ENCODE data around the gene SPATA6. TPM values are rescaled to one million over a fixed set of nuclear protein-coding genes. Genes with fewer than 3 reads are reported as not detected.

Gene SPATA6
- total and polyA plus RNA-seq, 9 donors = 7.9 to 48.3 (median 35.6) TPM

DNA sequence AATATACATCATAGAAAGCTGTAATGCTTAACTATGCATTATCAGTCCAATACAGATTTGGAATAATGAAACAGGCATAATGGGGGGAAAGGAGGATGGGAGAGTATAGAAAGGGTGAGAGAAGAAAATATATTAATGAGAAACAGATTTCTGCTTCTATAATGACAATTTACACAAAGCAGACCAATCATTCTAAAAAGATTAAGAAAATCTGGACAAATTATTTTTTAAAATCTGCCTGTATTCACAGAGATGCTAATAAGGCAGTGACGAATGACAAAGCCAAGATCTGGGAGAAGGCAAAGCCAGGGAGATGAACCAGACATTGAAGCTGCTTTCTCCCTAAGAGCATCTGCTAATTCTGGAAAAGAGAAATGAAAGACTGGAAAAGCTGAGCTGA lies 50.0 kb downstream of the SPATA6 start:
- Histone ChIP-seq H3K27me3 (no peaks in the 10 kb centered on the region), H3K36me3 (no peaks in the 10 kb centered on the region), H3K9me3 (no peaks in the 10 kb centered on the region), H3K4me3 (no peak overlapping the region), H3K27ac (no peak overlapping the region), H3K4me1 (ENCODE audit: insufficient read depth) (no peaks in the 10 kb centered on the region)
- intact Hi-C loops (cut with DNase I) = no loop called here
- TF ChIP-seq POLR2A (IDR thresholded peaks at IDR 0.05) (no peak), EP300 (IDR thresholded peaks at IDR 0.05) (no peak)
- no peak for DNase-seq
- 65 to 95% (median 86%) methylated on average over 1 of the region's 1 CpG for WGBS, 3 donors

DNA sequence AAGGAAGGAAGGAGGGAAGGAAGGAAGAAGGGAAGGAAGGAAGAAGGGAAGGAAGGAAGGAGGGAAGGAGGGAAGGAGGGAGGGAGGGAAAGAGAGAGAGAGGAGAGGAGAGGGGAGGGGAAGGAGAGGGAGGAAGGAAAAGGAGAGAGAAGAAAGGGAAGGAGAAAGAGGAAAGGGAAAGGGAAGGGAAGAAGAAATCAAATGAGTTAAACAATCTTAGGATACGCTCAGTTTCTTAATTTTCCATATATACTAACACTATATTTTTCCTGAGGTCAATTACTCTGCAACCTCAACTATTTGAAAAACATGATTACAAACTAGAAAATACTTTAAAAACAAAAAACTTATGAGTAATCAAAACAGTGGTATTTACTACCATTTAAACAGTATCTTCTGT lies 53.3 kb downstream of the SPATA6 start:
- no peaks in the 10 kb centered on the region for H3K4me1 ChIP-seq (ENCODE audit: insufficient read depth)
- DNase-seq = no peak
- no peaks in the 10 kb centered on the region for H3K36me3 ChIP-seq
- H3K27me3 ChIP-seq = no peaks in the 10 kb centered on the region
- TF ChIP-seq, protein P1, sequence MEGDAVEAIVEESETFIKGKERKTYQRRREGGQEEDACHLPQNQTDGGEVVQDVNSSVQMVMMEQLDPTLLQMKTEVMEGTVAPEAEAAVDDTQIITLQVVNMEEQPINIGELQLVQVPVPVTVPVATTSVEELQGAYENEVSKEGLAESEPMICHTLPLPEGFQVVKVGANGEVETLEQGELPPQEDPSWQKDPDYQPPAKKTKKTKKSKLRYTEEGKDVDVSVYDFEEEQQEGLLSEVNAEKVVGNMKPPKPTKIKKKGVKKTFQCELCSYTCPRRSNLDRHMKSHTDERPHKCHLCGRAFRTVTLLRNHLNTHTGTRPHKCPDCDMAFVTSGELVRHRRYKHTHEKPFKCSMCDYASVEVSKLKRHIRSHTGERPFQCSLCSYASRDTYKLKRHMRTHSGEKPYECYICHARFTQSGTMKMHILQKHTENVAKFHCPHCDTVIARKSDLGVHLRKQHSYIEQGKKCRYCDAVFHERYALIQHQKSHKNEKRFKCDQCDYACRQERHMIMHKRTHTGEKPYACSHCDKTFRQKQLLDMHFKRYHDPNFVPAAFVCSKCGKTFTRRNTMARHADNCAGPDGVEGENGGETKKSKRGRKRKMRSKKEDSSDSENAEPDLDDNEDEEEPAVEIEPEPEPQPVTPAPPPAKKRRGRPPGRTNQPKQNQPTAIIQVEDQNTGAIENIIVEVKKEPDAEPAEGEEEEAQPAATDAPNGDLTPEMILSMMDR (IDR thresholded peaks at IDR 0.05) = no peak
- no peak for TF ChIP-seq EP300 (IDR thresholded peaks at IDR 0.05)
- TF ChIP-seq POLR2A (IDR thresholded peaks at IDR 0.05) = no peak
- intact Hi-C loops (cut with DNase I) = no loop called here
- 98 to 100% (median 98%) methylated on average over 1 of the region's 1 CpG for WGBS, 3 donors
- H3K27ac ChIP-seq = no peak overlapping the region
- no peak overlapping the region for H3K4me3 ChIP-seq
- H3K9me3 ChIP-seq = no peaks in the 10 kb centered on the region

DNA sequence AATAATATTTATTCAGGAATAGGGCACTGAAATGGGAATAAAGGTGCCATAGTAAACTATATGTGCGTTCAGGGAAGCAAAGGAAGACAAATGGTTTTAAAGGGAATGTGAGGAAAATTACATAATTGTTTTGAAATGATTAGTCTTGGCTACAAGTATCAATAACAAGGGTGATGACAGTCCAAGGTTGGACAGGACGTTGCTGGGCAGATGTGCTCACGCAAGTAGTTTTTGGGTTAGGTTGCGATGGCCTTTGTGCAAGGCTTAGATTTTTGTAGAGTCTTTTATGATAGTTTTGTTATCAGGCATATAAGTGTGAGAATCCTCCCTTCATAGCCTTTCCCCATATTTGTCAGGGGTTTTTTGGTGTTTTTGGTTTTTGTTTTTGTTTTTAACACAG lies 57.0 kb downstream of the SPATA6 start:
- H3K4me1 ChIP-seq (ENCODE audit: insufficient read depth) = no peaks in the 10 kb centered on the region
- H3K27ac ChIP-seq = no peak overlapping the region
- TF ChIP-seq, protein P1 (IDR thresholded peaks at IDR 0.05) = no peak
- TF ChIP-seq POLR2A (IDR thresholded peaks at IDR 0.05) (no peak), EP300 (IDR thresholded peaks at IDR 0.05) (no peak)
- peak in 1 of 5 donors; percentile 20 for DNase-seq
- intact Hi-C loops (cut with DNase I) = no loop called here
- H3K36me3 ChIP-seq = no peaks in the 10 kb centered on the region
- H3K9me3 ChIP-seq = no peaks in the 10 kb centered on the region
- no peaks in the 10 kb centered on the region for H3K27me3 ChIP-seq
- H3K4me3 ChIP-seq = no peak overlapping the region
- whole genome bisulfite sequencing, 3 donors = 67 to 72% (median 72%) methylated on average over 4 of the region's 4 CpGs

DNA sequence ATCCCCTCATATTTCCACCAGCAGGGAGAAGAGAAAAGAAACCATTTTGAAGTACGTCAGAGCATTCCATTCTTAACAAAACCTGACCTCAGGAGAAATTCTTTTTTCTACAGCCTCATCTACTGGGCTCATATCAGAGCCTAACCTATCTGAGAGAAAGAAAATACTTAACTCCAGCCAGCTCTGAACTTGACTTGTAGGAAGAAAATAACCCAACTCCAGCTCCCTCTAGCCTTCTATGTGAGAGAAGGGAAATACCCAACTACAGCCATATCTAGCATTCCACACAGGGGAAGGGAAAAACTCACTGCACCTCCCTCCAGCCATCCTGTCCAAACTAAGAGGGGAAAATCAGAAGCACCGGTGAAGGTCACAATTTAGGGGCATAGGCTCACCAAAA lies 57.7 kb downstream of the SPATA6 start:
- intact Hi-C loops (cut with DNase I) = no loop called here
- no peak for DNase-seq
- H3K4me3 ChIP-seq = no peak overlapping the region
- 5 to 18% (median 12%) methylated on average over 2 of the region's 2 CpGs for WGBS, 3 donors
- H3K9me3 ChIP-seq = no peaks in the 10 kb centered on the region
- H3K27me3 ChIP-seq = no peaks in the 10 kb centered on the region
- H3K4me1 ChIP-seq (ENCODE audit: insufficient read depth) = no peaks in the 10 kb centered on the region
- no peak for TF ChIP-seq POLR2A (IDR thresholded peaks at IDR 0.05)
- TF ChIP-seq EP300 (IDR thresholded peaks at IDR 0.05) = no peak
- TF ChIP-seq, protein P1 (IDR thresholded peaks at IDR 0.05) = no peak
- no peaks in the 10 kb centered on the region for H3K36me3 ChIP-seq
- H3K27ac ChIP-seq = peak overlapping the region in 1 of 2 donors; percentile 3

DNA sequence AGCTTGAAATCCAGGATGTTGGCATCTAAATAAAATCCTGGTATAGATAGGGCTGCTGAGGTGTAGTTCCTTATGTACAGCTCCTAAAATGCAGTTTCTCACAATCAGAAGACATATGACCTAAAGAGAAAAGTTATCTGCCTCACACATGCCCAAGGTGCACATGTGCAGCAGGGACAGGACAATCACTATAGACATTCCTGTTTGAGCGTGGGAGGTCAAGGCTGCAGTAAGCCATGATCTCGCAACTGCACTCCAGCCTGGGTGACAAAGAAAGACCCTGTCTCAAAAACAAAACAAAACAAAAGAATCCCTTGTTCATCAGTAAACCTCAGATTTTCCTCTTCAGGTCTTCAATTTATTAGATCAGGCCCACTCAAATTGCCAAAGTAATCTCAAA lies 66.1 kb downstream of the SPATA6 start:
- Histone ChIP-seq H3K4me3 (no peak overlapping the region), H3K36me3 (no peaks in the 10 kb centered on the region), H3K27ac (no peak overlapping the region), H3K4me1 (ENCODE audit: insufficient read depth) (no peaks in the 10 kb centered on the region), H3K9me3 (no peaks in the 10 kb centered on the region), H3K27me3 (no peaks in the 10 kb centered on the region)
- no peak for DNase-seq
- 94 to 97% (median 96%) methylated on average over 2 of the region's 2 CpGs for WGBS, 3 donors
- intact Hi-C loops (cut with DNase I) = no loop called here
- TF ChIP-seq EP300 (IDR thresholded peaks at IDR 0.05) = no peak
- no peak for TF ChIP-seq POLR2A (IDR thresholded peaks at IDR 0.05)
- TF ChIP-seq, protein P1 (IDR thresholded peaks at IDR 0.05) = no peak
